PC-9 (cell line): Measurements from ENCODE around the gene RHBDL1.

Experiments used
- EZH2 ChIP-seq: fragments of 200-600 bp; sonication (generic); IDR thresholded peaks from 2 replicates; pipeline ENCODE4 v1.8.0; 2017; ENCODE audit warnings: antibody characterized with exemption, low read depth
- TF ChIP-seq, protein P1 (sequence below): fragments of 200-600 bp; sonication (generic); conservative IDR thresholded peaks from 2 replicates; pipeline ENCODE4 v1.6.1; 2017; ENCODE audit warnings: mixed run types, antibody characterized with exemption, mild to moderate bottlenecking, moderate library complexity

DNA sequence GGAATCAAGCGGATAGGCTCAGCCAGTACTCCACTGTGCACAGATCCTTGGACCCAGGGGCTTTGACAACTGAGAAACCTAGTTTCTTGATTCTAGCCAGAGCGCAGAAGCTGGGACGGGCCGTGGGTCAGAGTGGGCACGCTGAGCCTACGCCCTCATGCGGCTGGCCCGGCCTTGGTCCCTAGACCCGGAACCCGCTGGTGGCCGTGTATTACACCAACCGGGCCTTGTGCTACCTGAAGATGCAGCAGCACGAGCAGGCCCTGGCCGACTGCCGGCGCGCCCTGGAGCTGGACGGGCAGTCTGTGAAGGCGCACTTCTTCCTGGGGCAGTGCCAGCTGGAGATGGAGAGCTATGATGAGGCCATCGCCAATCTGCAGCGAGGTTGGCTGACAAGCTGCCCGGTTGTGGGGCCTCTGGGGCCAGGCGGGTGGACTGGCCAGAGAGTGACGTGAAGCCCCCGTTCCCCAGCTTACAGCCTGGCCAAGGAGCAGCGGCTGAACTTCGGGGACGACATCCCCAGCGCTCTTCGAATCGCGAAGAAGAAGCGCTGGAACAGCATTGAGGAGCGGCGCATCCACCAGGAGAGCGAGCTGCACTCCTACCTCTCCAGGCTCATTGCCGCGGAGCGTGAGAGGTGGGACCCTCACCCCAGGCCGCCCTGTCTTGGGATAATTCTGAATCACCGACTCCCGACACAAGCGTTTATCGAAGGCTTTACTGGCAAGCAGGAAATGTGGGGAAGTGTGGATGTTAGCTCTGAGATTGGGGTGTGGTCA is 5.7 kb downstream of the RHBDL1 start:
- TF ChIP-seq, protein P1, sequence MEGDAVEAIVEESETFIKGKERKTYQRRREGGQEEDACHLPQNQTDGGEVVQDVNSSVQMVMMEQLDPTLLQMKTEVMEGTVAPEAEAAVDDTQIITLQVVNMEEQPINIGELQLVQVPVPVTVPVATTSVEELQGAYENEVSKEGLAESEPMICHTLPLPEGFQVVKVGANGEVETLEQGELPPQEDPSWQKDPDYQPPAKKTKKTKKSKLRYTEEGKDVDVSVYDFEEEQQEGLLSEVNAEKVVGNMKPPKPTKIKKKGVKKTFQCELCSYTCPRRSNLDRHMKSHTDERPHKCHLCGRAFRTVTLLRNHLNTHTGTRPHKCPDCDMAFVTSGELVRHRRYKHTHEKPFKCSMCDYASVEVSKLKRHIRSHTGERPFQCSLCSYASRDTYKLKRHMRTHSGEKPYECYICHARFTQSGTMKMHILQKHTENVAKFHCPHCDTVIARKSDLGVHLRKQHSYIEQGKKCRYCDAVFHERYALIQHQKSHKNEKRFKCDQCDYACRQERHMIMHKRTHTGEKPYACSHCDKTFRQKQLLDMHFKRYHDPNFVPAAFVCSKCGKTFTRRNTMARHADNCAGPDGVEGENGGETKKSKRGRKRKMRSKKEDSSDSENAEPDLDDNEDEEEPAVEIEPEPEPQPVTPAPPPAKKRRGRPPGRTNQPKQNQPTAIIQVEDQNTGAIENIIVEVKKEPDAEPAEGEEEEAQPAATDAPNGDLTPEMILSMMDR = no peak; the same call in 1 of the 2 replicates
- no peak for TF ChIP-seq EZH2
